Measurements from ENCODE around the gene ATF6B.

The ATF6B gene

DNA sequence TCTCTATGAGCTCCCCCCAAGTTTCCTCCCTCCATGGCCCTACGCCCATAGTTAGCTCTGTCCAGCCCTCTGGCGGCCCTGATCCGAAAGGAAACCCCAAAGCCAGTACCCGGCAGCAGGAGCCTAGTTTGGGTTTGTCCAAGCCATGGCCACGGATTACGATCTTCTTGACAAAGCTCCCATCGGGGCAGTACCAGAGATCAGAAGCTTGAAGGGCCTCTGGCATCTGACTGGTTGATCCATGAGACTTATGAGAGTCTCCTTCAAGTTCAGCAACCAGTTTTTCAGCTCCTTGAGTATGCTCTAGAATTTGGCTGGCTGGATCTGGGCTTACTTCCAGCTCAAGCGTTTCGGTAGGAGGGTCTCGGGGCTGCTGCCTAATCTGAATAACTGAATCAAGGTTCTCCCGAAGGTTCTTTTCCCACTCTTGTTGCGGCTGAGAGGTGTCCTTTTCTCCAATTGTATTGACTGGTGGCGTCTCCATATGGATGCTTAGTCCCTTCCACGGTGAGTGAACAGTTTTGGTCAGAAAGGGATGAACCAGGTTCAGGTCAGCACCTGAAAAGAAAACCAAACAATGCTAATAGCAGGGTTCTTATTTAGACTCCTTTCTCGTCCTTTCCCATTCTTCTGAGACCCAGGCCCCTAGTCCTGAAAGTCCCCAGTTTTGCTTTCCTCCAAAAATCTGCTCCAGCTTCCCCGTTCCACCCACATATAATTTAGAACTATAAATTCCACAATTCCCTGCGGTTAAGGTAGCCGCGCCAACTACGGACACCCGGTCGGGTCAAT, 1.4 kb upstream of the ATF6B start:
- DNase-seq = no peak

DNA sequence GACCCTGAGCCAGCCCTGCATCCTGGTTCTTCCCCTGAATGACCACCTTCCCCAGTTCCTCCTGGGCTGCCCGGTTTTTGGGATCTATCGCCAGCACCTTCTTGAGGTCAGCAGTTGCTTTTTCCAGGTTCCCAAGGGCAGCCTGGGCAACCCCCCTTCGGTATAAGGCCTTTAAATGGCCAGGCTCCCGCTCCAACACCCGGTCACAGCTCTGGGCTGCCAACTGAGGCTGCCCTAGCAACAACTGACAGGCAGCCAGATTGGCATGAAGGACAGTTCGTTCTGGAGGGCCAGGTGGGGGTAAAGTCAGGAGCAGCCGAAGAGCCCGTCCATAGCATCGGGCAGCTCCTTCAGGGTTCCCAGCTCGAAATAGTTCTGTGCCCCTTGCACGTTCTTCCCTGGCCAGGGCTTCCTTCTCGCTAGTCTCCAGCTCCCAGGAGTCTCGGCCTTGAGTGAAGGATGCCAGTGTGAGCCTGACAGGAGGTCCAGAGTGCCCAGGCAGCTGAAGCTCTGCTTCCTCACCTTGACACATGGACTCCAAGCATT, 778 bp upstream of the ATF6B start:
- DNase-seq = no peak

- DNase-seq = no peak
These were observed 683 bp downstream of the ATF6B start for GRCh38 chr6:32127409-32127716.

DNA sequence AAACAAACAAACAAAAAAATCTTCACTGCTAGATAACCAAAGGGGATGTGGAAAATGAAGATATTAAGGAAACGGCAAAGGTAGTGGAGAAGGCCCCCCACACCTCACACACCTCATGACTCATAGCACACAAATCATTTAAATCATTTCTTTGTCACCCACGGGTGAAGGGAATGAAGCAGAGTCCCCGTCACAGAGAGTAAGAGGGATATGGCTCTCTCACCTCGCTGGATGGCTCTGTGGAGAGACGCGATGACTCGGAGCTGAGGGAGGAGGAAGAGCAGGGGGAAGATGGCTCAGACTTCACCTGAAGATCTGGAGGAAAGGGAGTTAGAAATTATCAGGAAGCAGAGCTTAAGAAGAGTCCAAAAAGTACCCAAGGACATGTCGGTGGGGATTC, 1.2 kb downstream of the ATF6B start:
- DNase-seq = no peak

DNA sequence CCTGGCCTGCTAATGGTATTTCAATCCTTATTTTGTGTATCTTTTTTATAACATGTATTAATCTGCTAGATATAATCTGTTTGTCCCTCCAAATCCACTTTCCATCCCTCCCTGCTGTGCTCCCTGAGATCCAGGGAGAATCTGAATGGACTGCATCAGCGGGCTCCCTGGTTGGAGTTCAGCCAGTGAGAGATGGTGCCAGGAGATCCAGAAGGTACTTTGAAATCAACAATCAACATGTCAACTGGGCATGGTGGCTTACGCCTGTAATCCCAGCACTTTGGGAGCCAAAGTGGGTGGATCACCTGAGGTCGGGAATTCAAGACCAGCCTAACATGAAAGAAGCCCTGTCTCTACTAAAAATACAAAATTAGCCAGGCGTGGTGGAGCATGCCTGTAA, 4.4 kb downstream of the ATF6B start:
- no peak for DNase-seq

GRCh38 chr6:32120573-32121059, 7.4 kb downstream of the ATF6B start:
- no peak for DNase-seq

GRCh38 chr6:32118782-32119628, 9.0 kb downstream of the ATF6B start:
- peak; percentile 91 for DNase-seq

- no peak for DNase-seq
These were observed 10.6 kb downstream of the ATF6B start for GRCh38 chr6:32117461-32117860.

GRCh38 chr6:32116674-32117073, 11.4 kb downstream of the ATF6B start:
- DNase-seq = peak; percentile 66

DNA sequence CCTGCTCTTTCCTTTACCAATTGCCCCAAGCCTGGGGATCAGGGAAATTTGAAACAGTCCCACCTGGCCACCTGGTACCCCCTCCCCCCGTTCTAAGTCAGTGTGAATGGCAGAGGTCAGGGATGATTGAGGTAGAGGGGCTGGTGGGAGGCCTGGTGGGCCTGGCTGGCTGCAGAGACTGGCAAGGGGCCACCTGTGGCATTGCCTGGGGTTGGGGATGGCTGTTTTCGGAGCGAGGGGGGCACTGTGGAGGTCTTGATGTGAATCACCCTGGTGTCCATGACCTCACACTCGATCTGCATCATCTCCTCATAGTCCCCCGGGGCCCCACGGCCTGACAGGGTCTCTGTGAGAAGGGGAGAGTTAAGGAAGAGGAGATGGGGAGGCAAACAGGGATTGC, 12.4 kb downstream of the ATF6B start:
- no peak for DNase-seq

- DNase-seq = no peak
These were observed 13.2 kb downstream of the ATF6B start for GRCh38 chr6:32114796-32115195.

DNA sequence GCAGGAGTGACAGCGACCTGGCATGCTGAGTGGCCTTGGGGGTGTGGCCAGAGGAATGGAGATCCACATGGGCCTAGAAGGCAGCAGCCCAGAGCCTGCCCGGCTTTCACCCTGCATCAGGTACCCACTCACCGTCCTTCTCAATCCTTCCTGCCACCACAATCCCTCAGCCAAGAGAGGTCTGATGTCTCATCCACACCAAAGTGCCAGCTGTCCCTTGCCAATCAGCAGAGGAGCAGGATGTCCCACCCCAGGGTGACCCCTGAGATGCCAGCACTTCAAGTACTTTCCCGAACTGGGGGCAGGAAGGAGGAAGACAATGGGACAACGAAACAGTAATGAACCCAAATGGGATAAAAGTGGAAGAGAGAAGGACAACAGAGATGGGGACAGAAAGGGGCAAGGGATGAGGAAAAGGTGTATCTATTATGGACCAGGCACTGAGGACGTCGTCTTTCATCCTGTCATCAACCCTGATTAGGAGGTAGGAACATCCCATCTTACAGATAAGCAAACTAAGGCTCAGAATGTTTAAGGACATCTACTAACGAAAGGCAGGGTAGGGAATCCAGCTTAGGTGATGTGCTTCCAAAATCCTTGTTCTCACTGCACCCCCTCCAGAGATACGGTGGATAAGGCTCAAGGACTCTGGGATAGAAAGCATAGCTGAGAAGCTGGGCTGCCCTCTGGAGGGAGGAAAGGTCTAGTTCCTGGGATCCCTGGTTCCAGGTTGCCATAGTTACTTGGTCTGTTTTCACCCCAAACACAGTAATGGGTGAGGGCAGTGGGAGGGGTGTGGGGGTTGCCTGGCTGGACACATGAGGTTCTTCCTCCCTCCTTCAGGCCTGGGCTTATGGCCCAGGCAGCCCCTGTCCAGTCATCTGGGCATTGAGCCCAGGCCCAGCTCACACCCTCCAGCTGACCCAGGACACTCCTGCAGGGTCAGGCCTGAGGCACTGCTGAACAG, 14.4 kb downstream of the ATF6B start:
- DNase-seq = no peak

DNA sequence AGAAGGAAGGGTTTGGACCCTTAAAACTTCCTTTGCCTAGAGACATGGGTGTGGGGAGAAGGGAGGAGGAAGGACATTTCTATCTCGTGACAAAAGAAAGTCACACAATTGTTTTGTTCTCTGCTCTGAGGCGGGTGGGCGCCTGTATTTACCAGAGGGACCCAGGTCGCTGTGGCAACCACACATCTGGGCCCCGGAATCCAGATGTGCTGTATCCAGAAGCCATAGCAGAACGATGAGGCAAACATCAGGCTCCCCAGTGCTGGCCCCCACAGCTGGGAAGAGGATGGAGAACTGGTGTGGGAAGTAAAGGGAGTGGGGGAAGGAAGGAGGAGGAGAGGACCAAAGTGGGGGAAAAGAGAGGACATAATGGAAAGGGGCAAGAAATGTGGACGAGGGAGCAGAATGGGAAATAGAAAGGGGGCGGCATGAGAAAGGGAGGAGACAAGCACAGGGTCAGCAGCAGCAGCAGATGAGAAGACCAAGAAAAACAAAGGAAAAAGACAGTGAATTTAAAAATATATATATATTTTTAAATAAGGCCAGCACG, 15.5 kb downstream of the ATF6B start:
- no peak for DNase-seq

- no peak for DNase-seq
These were observed 16.5 kb downstream of the ATF6B start for GRCh38 chr6:32111424-32112066.

GRCh38 chr6:32110632-32111031, 17.4 kb downstream of the ATF6B start:
- DNase-seq = no peak

DNA sequence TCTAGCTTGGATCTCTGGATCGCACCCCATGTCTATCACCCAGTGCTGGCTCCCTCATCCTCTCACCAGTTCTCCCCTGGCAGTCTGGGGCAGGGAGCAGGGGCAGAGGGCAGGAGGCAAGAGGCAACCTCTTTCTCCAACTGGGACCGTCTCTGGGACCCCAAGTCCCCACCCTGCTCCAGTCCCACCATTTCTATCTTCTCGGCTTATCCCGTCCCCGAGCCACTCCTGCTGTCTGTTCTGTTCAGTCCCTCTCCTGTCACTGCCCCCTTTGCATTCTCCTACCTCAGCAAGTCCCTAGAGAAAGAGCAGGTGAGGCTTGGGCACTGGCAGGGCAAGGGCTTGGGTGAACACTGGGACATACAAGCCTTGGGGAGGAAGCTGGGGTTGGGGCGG, 18.3 kb downstream of the ATF6B start:
- DNase-seq = no peak

DNA sequence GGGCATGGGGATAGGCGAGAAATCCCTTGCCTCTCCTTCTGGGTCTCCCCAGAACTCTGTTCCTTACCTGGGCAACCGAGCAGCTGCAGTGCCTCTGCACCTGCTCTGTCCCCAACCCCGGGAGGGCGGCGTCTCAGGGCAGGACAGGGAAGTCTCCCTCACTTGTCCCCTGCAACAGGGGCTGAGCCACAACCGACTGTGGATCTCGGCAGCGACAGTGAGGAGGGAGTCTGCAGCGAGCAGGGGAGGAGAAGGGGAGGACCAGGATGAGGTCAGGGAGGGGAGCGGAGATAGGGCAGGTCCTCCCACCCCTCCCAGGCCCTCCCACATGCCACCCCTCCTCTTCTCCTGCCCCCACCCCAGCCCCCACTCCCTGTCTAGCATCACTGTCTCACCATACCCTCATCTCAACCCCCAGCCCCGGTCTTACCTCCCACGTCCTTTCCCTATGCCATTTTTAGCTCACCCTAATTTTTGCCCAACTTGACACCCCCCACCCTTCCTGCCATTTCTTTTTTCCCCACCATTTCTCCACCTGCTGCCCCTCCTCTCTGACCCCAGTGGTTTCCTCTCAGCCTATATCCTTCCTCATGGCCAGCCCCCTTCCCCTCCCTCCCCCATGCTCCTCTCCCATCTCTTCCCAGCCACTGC, 18.8 kb downstream of the ATF6B start, which contains the start of gene TNXB:
Gene TNXB, minus strand, starts transcription at position 225 of the 651 bp plus-strand sequence. CDS start 11,140 bp downstream, outside the sequence.
- peak; percentile 46 for DNase-seq

GRCh38 chr6:32108727-32109113, 19.3 kb downstream of the ATF6B start:
- DNase-seq = no peak

DNA sequence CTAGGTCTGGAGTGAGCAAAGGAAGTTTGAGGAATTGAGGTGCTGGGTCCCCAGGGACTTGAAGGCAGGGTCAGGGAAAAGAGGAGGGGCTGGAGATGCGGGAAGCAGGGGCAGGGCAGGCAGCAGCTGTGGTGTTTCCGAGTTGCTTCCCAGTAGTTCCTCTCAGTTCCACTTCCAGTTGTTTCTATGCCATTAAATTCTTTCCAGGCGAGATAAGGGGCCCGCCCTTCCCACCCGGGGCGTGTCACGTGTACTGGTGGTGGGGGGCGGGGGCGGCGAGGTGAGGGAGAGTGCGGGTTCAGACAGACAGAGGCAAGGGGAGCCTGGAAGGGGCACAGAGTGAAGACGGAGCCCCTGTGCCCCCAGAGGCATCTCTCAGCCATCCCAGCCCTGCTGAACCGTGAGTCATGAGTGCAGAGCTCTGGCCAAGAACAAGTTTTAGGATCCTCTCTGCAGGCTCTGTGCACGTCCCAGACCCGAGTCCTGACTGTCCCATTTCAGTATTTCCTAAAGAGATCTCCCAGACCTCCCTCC, 19.9 kb downstream of the ATF6B start:
- peak; percentile 50 for DNase-seq

- DNase-seq = peak; percentile 64
These were observed 20.6 kb downstream of the ATF6B start for GRCh38 chr6:32107406-32107805.

DNA sequence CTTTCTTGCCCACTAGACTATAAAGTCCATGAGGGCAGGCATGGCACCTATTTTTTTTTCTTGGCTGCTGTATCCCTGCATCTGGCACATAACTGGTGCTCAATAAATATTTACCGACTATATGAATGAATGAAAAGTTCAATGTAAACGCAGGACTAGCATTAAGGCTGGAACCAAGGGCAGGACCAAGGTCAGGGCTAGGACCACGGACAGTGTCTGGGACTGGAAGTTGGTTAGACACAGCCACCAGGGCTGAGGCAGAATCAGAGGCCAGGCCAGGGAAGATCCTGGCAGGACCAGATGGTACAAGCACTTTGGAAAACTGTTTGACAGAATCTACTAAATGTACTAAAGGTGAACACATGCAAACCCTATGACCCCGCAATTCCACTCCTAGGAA, 22.6 kb downstream of the ATF6B start:
- DNase-seq = peak; percentile 62

Measured in hematopoietic multipotent progenitor cell treated with erythropoietin and hydrocortisone succinate and interleukin-3 and kit ligand, for 4 days (in vitro differentiated cells).